Upper lobe of right lung (tissue), 1 donor: ENCODE results near the gene TNFRSF14. TPM values are rescaled to one million over a fixed set of nuclear protein-coding genes. Genes with fewer than 3 reads are reported as not detected.

ENCODE experiments used
- ATAC-seq: fragments of 200-7000 bp; cut with Tn5 transposase; one replicate; pipeline ENCODE4 v1.9.1; 2020; ENCODE audit warnings: mild to moderate bottlenecking, moderate library complexity
- DNase-seq: peaks from one replicate; pipeline ENCODE4 v3.0.0-alpha.2; 2020
- H3K27ac ChIP-seq: fragments of 200-600 bp; one replicate; pipeline ENCODE4 v1.8.0; 2022
- H3K27me3 ChIP-seq: fragments of 200-600 bp; one replicate; pipeline ENCODE4 v1.8.0; 2022; ENCODE audit warnings: mild to moderate bottlenecking
- H3K36me3 ChIP-seq: fragments of 200-600 bp; one replicate; pipeline ENCODE4 v1.8.0; 2022
- H3K4me1 ChIP-seq: fragments of 200-600 bp; one replicate; pipeline ENCODE4 v1.8.0; 2022
- H3K4me3 ChIP-seq: fragments of 200-600 bp; one replicate; pipeline ENCODE4 v1.8.0; 2022; ENCODE audit warnings: mild to moderate bottlenecking
- H3K9me3 ChIP-seq: fragments of 200-600 bp; one replicate; pipeline ENCODE4 v1.8.0; 2022
- intact Hi-C: fragments of 100-400 bp; cut with DNase I; formaldehyde crosslinking; loops from one replicate; pipeline ENCODE4 v1.11.0; 2022
- total RNA-seq: library from RNA; stranded (reverse); fragmentation: NEBNext Ultra II Directional; extraction: Animal tissue kit (Norgen Biotek cat#: 25700); gene quantifications from one replicate; pipeline ENCODE4 v1.2.1, GENCODE V29; 2021
- TF ChIP-seq, protein P1 (sequence below): fragments of 200-600 bp; IDR thresholded peaks from one replicate; pipeline ENCODE4 v1.8.0; 2022; ENCODE audit warnings: antibody characterized with exemption
- donor health status: DM: no; HTN: yes; CAD: no; lungs with severe emphysema.

Gene TNFRSF14
- total RNA-seq, 1 donor from 2014 or later: 133 TPM

DNA sequence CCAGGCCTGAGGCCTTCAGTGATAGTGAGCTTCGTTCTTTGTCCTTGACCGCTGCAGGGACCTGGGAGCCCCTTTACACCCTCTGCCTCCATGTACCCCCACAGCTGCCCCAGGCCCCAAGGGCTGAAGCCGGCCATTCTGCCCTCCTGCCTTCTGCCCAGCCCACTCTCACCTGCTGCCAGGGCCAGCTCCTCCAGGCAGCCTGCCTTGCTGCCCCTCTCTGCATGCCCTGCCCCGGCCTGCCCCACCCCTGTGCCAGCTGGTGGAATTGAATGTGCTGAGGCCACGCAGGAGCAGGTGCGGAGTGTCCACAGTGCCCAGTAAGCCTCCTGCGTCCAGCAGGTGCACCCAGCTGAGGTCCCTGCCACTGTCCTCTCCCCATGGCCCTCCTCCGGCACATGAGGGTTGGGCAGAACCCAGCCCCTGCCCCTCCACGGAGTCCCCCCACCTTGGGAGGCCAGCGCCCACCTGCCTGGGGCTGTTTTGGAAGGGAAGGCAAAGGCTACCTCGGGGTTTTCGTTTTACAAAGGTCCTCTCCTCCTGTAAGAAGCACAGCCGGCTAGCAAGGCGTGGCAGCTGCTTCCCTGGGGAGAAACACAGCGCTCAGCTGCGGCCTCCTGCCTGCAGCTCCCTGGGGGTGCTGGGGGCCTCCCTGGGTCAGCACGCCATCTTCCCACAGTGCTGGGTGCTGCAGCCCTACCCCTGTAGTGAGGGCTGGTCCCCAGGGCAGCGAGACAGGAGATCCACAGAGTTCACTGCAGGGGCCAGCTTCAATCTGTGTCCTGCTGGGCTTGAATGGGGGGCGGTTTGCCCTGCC, 55.7 kb downstream of the TNFRSF14 start:
- Histone ChIP-seq H3K4me3 (no peak overlapping the region), H3K9me3 (peaks cover 8% of the 10 kb centered on the region), H3K4me1 (peaks cover 5% of the 10 kb centered on the region), H3K36me3 (no peaks in the 10 kb centered on the region), H3K27ac (no peak overlapping the region), H3K27me3 (no peaks in the 10 kb centered on the region)
- ATAC-seq (no peak), DNase-seq (peak; percentile 53)
- TF ChIP-seq, protein P1, sequence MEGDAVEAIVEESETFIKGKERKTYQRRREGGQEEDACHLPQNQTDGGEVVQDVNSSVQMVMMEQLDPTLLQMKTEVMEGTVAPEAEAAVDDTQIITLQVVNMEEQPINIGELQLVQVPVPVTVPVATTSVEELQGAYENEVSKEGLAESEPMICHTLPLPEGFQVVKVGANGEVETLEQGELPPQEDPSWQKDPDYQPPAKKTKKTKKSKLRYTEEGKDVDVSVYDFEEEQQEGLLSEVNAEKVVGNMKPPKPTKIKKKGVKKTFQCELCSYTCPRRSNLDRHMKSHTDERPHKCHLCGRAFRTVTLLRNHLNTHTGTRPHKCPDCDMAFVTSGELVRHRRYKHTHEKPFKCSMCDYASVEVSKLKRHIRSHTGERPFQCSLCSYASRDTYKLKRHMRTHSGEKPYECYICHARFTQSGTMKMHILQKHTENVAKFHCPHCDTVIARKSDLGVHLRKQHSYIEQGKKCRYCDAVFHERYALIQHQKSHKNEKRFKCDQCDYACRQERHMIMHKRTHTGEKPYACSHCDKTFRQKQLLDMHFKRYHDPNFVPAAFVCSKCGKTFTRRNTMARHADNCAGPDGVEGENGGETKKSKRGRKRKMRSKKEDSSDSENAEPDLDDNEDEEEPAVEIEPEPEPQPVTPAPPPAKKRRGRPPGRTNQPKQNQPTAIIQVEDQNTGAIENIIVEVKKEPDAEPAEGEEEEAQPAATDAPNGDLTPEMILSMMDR: no peak
- intact Hi-C loops: no loop called here

DNA sequence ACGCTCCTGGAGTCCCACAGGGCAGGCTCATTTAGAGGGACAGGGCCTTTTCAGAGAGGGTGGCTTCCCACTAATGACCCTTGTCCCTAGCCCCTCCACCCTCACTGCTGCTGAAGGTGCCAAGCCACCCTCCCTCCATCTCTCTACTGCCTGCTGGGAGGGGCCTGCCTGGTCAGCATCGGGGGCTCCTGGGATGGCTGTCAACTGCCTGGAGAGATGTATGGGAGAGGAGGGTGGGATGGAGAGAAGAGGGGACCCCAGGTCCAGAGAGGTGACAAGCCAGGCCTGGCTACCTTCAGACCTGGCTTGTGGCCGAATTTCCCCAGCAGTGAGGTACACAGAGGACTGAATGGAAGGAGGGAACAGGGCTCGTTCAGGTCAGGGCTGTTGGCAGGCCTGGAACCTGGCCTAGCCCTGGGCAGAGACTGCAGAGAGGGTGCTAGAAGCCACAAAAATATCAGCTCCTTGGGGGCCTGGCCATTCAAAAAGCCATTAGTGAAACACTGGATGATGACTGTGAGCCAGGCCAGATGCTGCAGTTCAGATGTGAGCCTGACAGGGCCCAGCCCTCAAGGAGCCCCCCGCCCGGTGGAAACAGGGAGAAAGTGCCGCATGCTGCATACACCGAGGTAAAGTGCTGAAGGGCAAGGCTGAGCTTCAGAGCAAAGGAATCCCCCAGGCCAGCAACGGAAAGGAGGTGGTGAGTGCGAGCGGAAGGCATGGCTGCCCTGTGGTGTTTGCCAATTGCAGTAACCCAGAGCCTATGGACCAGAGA, 56.6 kb downstream of the TNFRSF14 start:
- DNase-seq (peak; percentile 33), ATAC-seq (no peak)
- intact Hi-C loops: no loop called here
- Histone ChIP-seq H3K36me3 (no peaks in the 10 kb centered on the region), H3K27ac (no peak overlapping the region), H3K9me3 (peaks cover 8% of the 10 kb centered on the region), H3K4me1 (peaks cover 5% of the 10 kb centered on the region), H3K27me3 (no peaks in the 10 kb centered on the region), H3K4me3 (no peak overlapping the region)
- TF ChIP-seq, protein P1: no peak

Other genes with a start within 250 kb of the TNFRSF14 start
- 9.0 TPM for gene MORN1, start 164.8 kb upstream of the TNFRSF14 start, total RNA-seq
- gene RER1, start 164.5 kb upstream of the TNFRSF14 start, total RNA-seq: 118 TPM
- gene PEX10, start 143.8 kb upstream of the TNFRSF14 start, total RNA-seq: 14.6 TPM
- 2.4 TPM for gene PLCH2, start 80.1 kb upstream of the TNFRSF14 start, total RNA-seq
- gene PANK4, start 29.8 kb upstream of the TNFRSF14 start, total RNA-seq: 36.4 TPM
- 1.5 TPM for gene HES5, start 26.1 kb upstream of the TNFRSF14 start, total RNA-seq
- 25.9 TPM for gene PRXL2B, start 30.4 kb downstream of the TNFRSF14 start, total RNA-seq
- 3.2 TPM for gene MMEL1, start 76.6 kb downstream of the TNFRSF14 start, total RNA-seq
- gene TTC34, start 245.3 kb downstream of the TNFRSF14 start, total RNA-seq: 1.3 TPM